Stomach (tissue), 9 donors: Measurements from ENCODE around the gene MVP. TPM values are rescaled to one million over a fixed set of nuclear protein-coding genes. Genes with fewer than 3 reads are reported as not detected.
"Not testable (repeated sequence)": the region's sequence is repeated elsewhere in the genome, so short reads cannot be mapped to it uniquely, and the experiment has no call there.

Experiments
- DNase-seq, 2 donors: peaks; one replicate each; pipeline versions ENCODE4 v3.0.0 to v3.0.0-alpha.2; 2013 to 2019
- H3K27ac ChIP-seq, 5 donors: fragments of 200-600 bp in 4 of 5; sonication (generic) in 4 of 5; one replicate each; pipeline ENCODE4 v1.5.1; 2013 to 2019; ENCODE audit warnings: mild to moderate bottlenecking in 1 of 5, moderate library complexity in 1 of 5
- H3K27me3 ChIP-seq, 3 donors: fragments of 200-600 bp; sonication (generic); one replicate each; pipeline ENCODE4 v1.5.1; 2017 to 2019; ENCODE audit warnings: mixed run types in 1 of 3
- H3K36me3 ChIP-seq, 4 donors: fragments of 200-600 bp; sonication (generic); 1 replicate in 3 of 4; 2 replicates in 1 of 4; pipeline ENCODE4 v1.5.1; 2016 to 2019
- H3K4me1 ChIP-seq, 4 donors: fragments of 200-600 bp; sonication (generic); one replicate each; pipeline ENCODE4 v1.5.1; 2016 to 2019
- H3K4me3 ChIP-seq, 4 donors: fragments of 200-600 bp; sonication (generic) in 3 of 4; one replicate each; pipeline ENCODE4 v1.5.1; 2016 to 2019; ENCODE audit warnings: mild to moderate bottlenecking in 1 of 4
- H3K9me3 ChIP-seq, 4 donors: fragments of 200-600 bp; sonication (generic); one replicate each; pipeline ENCODE4 v1.5.1; 2016 to 2019
- CTCF ChIP-seq, 7 experiments: fragments of 450-650 bp in 4 of 7; fragments of 200-600 bp in 3 of 7; sonication (generic) in 3 of 7; IDR thresholded peaks; one replicate each; pipeline ENCODE4 v1.5.1; 2016 to 2019; ENCODE audit warnings: antibody characterized with exemption in 7 of 7, control low read depth in 2 of 7, mild to moderate bottlenecking in 1 of 7
- EP300 ChIP-seq: sonication (generic); formaldehyde crosslinking; IDR thresholded peaks from one replicate; pipeline ENCODE4 v1.6.1; 2017; ENCODE audit warnings: antibody characterized with exemption
- POLR2A ChIP-seq, 4 donors: fragments of 450-650 bp; IDR thresholded peaks; one replicate each; pipeline ENCODE4 v1.6.1; 2016; ENCODE audit warnings: antibody characterized with exemption in 4 of 4, control low read depth in 2 of 4, mild to moderate bottlenecking in 1 of 4, moderate library complexity in 1 of 4
- POLR2AphosphoS5 ChIP-seq, 3 donors: sonication (generic); formaldehyde crosslinking; IDR thresholded peaks; one replicate each; pipeline ENCODE4 v1.6.1; 2016; ENCODE audit warnings: antibody characterized with exemption in 3 of 3
- WGBS, 5 donors: extraction: QIAGEN DNeasy Blood & Tissue Kit in 3 of 5; methylation state at CpG; one replicate each; pipeline versions ENCODE4 v1.1.5 to v1.1.7; 2013 to 2018; 5-methylcytosine and 5-hydroxymethylcytosine counted together
- intact Hi-C: fragments of 100-400 bp; cut with DNase I; formaldehyde crosslinking; loops from one replicate; pipeline ENCODE4 v1.15.1; 2023; ENCODE audit warnings: low total_unique reads
- polyA plus RNA-seq, 3 donors: library from polyadenylated mRNA; stranded (reverse); fragments of 200-250 nt; gene quantifications; one replicate each; pipeline ENCODE4 v1.2.3, GENCODE V29; 2013
- total RNA-seq, 5 donors: library from RNA; depleted of rRNA; stranded (reverse); fragments of >200 nt; gene quantifications; one replicate each; pipeline versions ENCODE4 v1.1.0 to v1.2.3, GENCODE V29; 2014 to 2016
- donor health status: healthy with polysubstance abuse.
- donor health status: Bipolar disorder and iron deficiency.
- donor health status: healthy.

MVP gene
- total and polyA plus RNA-seq, 8 donors, result 92.2 to 453 (median 133) TPM

GRCh38 chr16:29831490-29831889, 11.2 kb downstream of the MVP start:
- WGBS, 5 donors, result 50 to 84% (median 61%) methylated on average over 2 of the region's 2 CpGs

GRCh38 chr16:29833219-29833618, 13.0 kb downstream of the MVP start:
- intact Hi-C loops, H3K27ac ChIP-seq, H3K4me3 ChIP-seq, DNase-seq, H3K27me3 ChIP-seq, H3K9me3 ChIP-seq: not testable (repeated sequence)
- whole genome bisulfite sequencing, 5 donors, result 92 to 100% (median 97%) methylated on average over 4 of the region's 4 CpGs
- peaks cover 65 to 87% (median 86%) of the 10 kb centered on the region in 4 donors for H3K36me3 ChIP-seq
- H3K4me1 ChIP-seq, result peaks cover 10 to 28% (median 28%) of the 10 kb centered on the region in 4 donors

More at GRCh38 chr16:29831490-29831889, 11.2 kb downstream of the MVP start:
- Histone ChIP-seq H3K4me1 (peaks cover 27 to 46% (median 45%) of the 10 kb centered on the region in 4 donors), H3K36me3 (peaks cover 51 to 70% (median 69%) of the 10 kb centered on the region in 4 donors), H3K27ac (no peak overlapping the region), H3K27me3 (no peaks in the 10 kb centered on the region), H3K9me3 (no peaks in the 10 kb centered on the region), H3K4me3 (no peak overlapping the region)
- no peak for TF ChIP-seq CTCF (IDR thresholded peaks at IDR 0.05)
- TF ChIP-seq POLR2AphosphoS5 (IDR thresholded peaks at IDR 0.05), result no peak
- no peak for TF ChIP-seq POLR2A (IDR thresholded peaks at IDR 0.05)
- no peak for TF ChIP-seq EP300
- DNase-seq, result no peak
- intact Hi-C loops, result no loop called here

GRCh38 chr16:29834079-29834478, 13.8 kb downstream of the MVP start:
- no peak for TF ChIP-seq POLR2AphosphoS5 (IDR thresholded peaks at IDR 0.05)
- no peak for TF ChIP-seq POLR2A (IDR thresholded peaks at IDR 0.05)
- TF ChIP-seq CTCF (IDR thresholded peaks at IDR 0.05), result no peak
- no peak for TF ChIP-seq EP300
- Histone ChIP-seq H3K27me3 (no peaks in the 10 kb centered on the region), H3K4me3 (no peak overlapping the region), H3K9me3 (no peaks in the 10 kb centered on the region), H3K4me1 (peaks cover 1 to 20% (median 19%) of the 10 kb centered on the region in 4 donors), H3K27ac (no peak overlapping the region), H3K36me3 (peaks cover 72 to 96% (median 95%) of the 10 kb centered on the region in 4 donors)
- WGBS, 5 donors, result 93 to 98% (median 95%) methylated on average over 5 of the region's 5 CpGs
- no peak for DNase-seq
- intact Hi-C loops, result no loop called here

GRCh38 chr16:29835926-29836325, 15.7 kb downstream of the MVP start:
- Histone ChIP-seq H3K27ac (no peak overlapping the region), H3K4me1 (peaks cover 0 to 5% (median 1%) of the 10 kb centered on the region in 4 donors), H3K27me3 (no peaks in the 10 kb centered on the region), H3K4me3 (no peak overlapping the region), H3K36me3 (peaks cover 85 to 100% (median 100%) of the 10 kb centered on the region in 4 donors), H3K9me3 (no peaks in the 10 kb centered on the region)
- no peak for TF ChIP-seq POLR2A (IDR thresholded peaks at IDR 0.05)
- TF ChIP-seq POLR2AphosphoS5 (IDR thresholded peaks at IDR 0.05), result no peak
- no peak for TF ChIP-seq EP300
- TF ChIP-seq CTCF (IDR thresholded peaks at IDR 0.05), result no peak
- intact Hi-C loops, result no loop called here
- WGBS, 5 donors, result 87 to 94% (median 91%) methylated on average over 7 of the region's 7 CpGs
- DNase-seq, result no peak

- TF ChIP-seq CTCF (IDR thresholded peaks at IDR 0.05), result no peak
- no peak for TF ChIP-seq EP300
- no peak for TF ChIP-seq POLR2AphosphoS5 (IDR thresholded peaks at IDR 0.05)
- no peak for TF ChIP-seq POLR2A (IDR thresholded peaks at IDR 0.05)
- no peak for DNase-seq
- intact Hi-C loops, result no loop called here
- Histone ChIP-seq H3K27me3 (no peaks in the 10 kb centered on the region), H3K36me3 (peaks cover 85 to 100% (median 100%) of the 10 kb centered on the region in 4 donors), H3K27ac (no peak overlapping the region), H3K4me3 (no peak overlapping the region), H3K4me1 (no peaks in the 10 kb centered on the region), H3K9me3 (no peaks in the 10 kb centered on the region)
- WGBS, 5 donors, result 82 to 90% (median 86%) methylated on average over 13 to 15 of the region's 15 CpGs
Observed at GRCh38 chr16:29836623-29837022, 16.4 kb downstream of the MVP start.
